MM.1S (cell line): Measurements from ENCODE around the gene ITGA5.

Experiments
- DNase-seq: peaks from one replicate; pipeline ENCODE4 v3.0.0-alpha.2; 2015
- H2AFZ ChIP-seq: fragments of 300-600 bp; sonication (generic); 2 replicates; pipeline ENCODE4 v1.6.0; 2016; ENCODE audit warnings: antibody characterized with exemption, low read length
- H3F3A ChIP-seq: fragments of 300-600 bp; sonication (generic); 2 replicates; pipeline ENCODE4 v1.6.1; 2016; ENCODE audit warnings: mild to moderate bottlenecking, antibody characterized with exemption, low read length, moderate library complexity, mixed read lengths; ENCODE audit not compliant: insufficient read depth
- H3K27ac ChIP-seq: fragments of 300-600 bp; sonication (generic); 2 replicates; pipeline ENCODE4 v1.5.1; 2016; ENCODE audit warnings: mild to moderate bottlenecking, low read length
- H3K27me3 ChIP-seq: fragments of 300-600 bp; sonication (generic); replicated peaks from 2 replicates; pipeline ENCODE4 v1.6.0; 2016; ENCODE audit warnings: low read length; ENCODE audit not compliant: insufficient read depth
- H3K36me3 ChIP-seq: fragments of 300-600 bp; sonication (generic); replicated peaks from 2 replicates; pipeline ENCODE4 v1.6.1; 2016; ENCODE audit warnings: mild to moderate bottlenecking, low read length, mixed read lengths; ENCODE audit not compliant: insufficient read depth
- H3K4me1 ChIP-seq: fragments of 300-600 bp; sonication (generic); 2 replicates; pipeline ENCODE4 v1.6.1; 2016; ENCODE audit warnings: low read length, mixed read lengths
- H3K4me2 ChIP-seq: fragments of 300-600 bp; sonication (generic); 2 replicates; pipeline ENCODE4 v1.6.0; 2016; ENCODE audit warnings: low read depth, low read length
- H3K4me3 ChIP-seq: fragments of 300-600 bp; sonication (generic); 2 replicates; pipeline ENCODE4 v1.5.1; 2016; ENCODE audit warnings: low read length, mixed read lengths
- H3K79me2 ChIP-seq: fragments of 300-600 bp; sonication (generic); 2 replicates; pipeline ENCODE4 v1.6.1; 2016; ENCODE audit warnings: mixed run types, low read length, mixed read lengths
- H3K9ac ChIP-seq: fragments of 300-600 bp; sonication (generic); 2 replicates; pipeline ENCODE4 v1.6.1; 2016; ENCODE audit warnings: low read length, mixed read lengths
- H3K9me2 ChIP-seq: fragments of 300-600 bp; sonication (generic); replicated peaks from 2 replicates; pipeline ENCODE4 v1.6.1; 2016; ENCODE audit warnings: mild to moderate bottlenecking, low read length, mixed read lengths; ENCODE audit not compliant: insufficient read depth
- H3K9me3 ChIP-seq: fragments of 300-600 bp; sonication (generic); replicated peaks from 2 replicates; pipeline ENCODE4 v1.6.1; 2016; ENCODE audit warnings: mild to moderate bottlenecking, low read length, mixed read lengths; ENCODE audit not compliant: insufficient read depth
- H4K20me1 ChIP-seq: fragments of 300-600 bp; sonication (generic); 2 replicates; pipeline ENCODE4 v1.6.1; 2016; ENCODE audit warnings: mild to moderate bottlenecking, low read length, moderate library complexity, mixed read lengths; ENCODE audit not compliant: insufficient read depth
- EZH2 ChIP-seq: fragments of 300-600 bp; sonication (generic); optimal IDR thresholded peaks from 2 replicates; pipeline ENCODE3; 2017; ENCODE audit warnings: low read depth, mild to moderate bottlenecking, antibody characterized with exemption, low read length, mixed read lengths
- EZH2phosphoT487 ChIP-seq: fragments of 300-600 bp; sonication (generic); IDR thresholded peaks from 2 replicates; pipeline ENCODE4 v1.6.1; 2018; ENCODE audit warnings: antibody characterized with exemption, low read length
- TF ChIP-seq, protein P1 (sequence below): fragments of 300-600 bp; sonication (generic); IDR thresholded peaks from 2 replicates; pipeline ENCODE4 v1.5.1; 2016; ENCODE audit warnings: antibody characterized with exemption, low read length, mixed read lengths

The ITGA5 gene

GRCh38 chr12:54416687-54417603 lies 2.1 kb downstream of the ITGA5 start:
- no peak overlapping the region for H2AFZ ChIP-seq
- no peaks in the 10 kb centered on the region for H4K20me1 ChIP-seq
- no peaks in the 10 kb centered on the region for H3K79me2 ChIP-seq
- peaks cover 17% of the 10 kb centered on the region for H3K4me1 ChIP-seq
- no peak overlapping the region for H3K4me2 ChIP-seq
- H3K9ac ChIP-seq: no peak overlapping the region
- no peaks in the 10 kb centered on the region for H3F3A ChIP-seq
- H3K9me3 ChIP-seq: no peaks in the 10 kb centered on the region
- no peaks in the 10 kb centered on the region for H3K9me2 ChIP-seq
- DNase-seq: no peak
- no peak overlapping the region for H3K4me3 ChIP-seq
- TF ChIP-seq, protein P1, sequence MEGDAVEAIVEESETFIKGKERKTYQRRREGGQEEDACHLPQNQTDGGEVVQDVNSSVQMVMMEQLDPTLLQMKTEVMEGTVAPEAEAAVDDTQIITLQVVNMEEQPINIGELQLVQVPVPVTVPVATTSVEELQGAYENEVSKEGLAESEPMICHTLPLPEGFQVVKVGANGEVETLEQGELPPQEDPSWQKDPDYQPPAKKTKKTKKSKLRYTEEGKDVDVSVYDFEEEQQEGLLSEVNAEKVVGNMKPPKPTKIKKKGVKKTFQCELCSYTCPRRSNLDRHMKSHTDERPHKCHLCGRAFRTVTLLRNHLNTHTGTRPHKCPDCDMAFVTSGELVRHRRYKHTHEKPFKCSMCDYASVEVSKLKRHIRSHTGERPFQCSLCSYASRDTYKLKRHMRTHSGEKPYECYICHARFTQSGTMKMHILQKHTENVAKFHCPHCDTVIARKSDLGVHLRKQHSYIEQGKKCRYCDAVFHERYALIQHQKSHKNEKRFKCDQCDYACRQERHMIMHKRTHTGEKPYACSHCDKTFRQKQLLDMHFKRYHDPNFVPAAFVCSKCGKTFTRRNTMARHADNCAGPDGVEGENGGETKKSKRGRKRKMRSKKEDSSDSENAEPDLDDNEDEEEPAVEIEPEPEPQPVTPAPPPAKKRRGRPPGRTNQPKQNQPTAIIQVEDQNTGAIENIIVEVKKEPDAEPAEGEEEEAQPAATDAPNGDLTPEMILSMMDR: no peak
- TF ChIP-seq EZH2 (no peak), EZH2phosphoT487 (no peak)
- no peak overlapping the region for H3K27ac ChIP-seq
- H3K36me3 ChIP-seq: no peaks in the 10 kb centered on the region
- peaks cover 35% of the 10 kb centered on the region for H3K27me3 ChIP-seq

DNA sequence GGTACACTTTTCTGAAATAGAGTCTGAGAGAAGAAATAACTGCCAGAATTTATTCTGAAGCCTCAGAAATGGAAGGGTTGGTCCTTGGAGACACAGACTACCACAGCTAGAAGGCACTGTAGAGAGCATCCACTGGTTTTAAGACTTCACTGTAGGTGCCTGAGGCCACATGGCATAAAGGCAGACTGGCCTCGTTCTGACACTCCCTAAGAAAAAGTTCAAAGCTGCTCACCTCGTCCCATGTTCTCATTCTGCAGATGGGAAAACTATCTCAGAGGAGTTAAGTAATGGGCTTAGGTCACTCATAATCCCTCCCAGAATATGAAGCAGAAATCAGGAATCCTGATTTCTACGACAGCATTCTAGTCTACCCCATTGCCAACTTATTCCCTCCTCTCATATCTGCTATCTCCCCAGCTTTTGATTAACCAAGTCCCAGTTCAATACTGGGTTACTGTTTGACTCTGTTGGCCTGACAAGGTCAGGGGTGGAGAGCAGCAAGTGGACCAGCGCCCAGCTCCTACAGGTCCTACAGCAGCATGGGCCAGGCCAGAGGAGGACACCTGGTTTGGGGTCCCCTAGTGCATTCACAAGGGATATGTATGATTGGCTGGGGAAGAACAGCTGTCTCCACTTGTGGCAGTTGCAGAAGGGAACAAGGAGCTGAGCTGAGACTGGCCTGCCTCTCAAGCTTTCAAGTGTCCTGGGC lies 3.7 kb downstream of the ITGA5 start:
- no peak overlapping the region for H3K4me2 ChIP-seq
- no peaks in the 10 kb centered on the region for H4K20me1 ChIP-seq
- H3K9ac ChIP-seq: no peak overlapping the region
- peaks cover 28% of the 10 kb centered on the region for H3K27me3 ChIP-seq
- H3K9me3 ChIP-seq: no peaks in the 10 kb centered on the region
- H3F3A ChIP-seq: no peaks in the 10 kb centered on the region
- no peaks in the 10 kb centered on the region for H3K36me3 ChIP-seq
- TF ChIP-seq EZH2: no peak
- TF ChIP-seq, protein P1: no peak
- TF ChIP-seq EZH2phosphoT487: no peak
- H2AFZ ChIP-seq: no peak overlapping the region
- no peaks in the 10 kb centered on the region for H3K9me2 ChIP-seq
- no peak overlapping the region for H3K4me3 ChIP-seq
- H3K27ac ChIP-seq: no peak overlapping the region
- DNase-seq: no peak
- no peaks in the 10 kb centered on the region for H3K79me2 ChIP-seq
- H3K4me1 ChIP-seq: peaks cover 17% of the 10 kb centered on the region

DNA sequence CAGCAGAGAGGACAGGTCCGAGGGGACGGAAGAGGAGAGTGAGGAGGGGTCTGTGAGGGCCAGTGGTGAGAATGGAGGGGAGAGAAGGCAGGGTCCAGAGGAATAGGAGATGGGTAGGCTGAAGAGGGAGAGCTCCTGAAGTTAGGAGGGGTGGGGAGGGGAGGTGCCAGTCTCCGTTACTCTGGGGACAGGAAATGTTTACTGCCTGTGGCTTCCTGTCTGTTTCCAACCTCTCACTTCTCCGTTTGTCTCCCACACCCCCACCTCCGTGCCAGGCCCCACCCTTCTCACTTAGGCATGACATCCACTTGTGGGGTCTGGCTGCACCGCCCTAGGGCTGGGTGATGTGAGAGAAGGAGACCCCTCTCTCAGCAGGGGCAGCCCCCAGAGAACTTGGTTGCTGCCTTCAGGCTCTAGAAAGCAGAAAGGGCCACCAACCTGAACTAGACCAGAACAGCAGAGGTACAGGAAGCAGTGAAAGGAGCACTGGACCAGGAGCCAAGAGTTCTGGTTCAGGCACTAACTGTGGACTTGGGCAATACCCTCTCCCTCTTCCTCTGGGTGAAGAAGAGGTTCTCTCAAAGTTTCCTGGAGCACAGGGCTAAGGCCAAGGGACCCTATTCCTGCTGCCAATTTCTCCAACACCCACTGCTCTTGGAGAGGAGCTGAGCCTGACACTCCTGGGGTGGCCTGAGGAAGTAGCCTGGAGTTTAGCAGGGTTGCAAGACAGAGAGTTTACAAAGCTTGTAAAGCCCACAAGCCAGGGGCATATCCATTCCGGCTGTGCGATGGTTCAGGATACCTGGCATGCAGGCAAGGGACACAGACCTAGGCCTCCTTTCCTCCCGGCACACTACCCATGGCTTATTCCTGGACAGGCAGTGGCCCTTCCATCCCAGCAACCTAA lies 5.5 kb downstream of the ITGA5 start:
- H3K36me3 ChIP-seq: no peaks in the 10 kb centered on the region
- no peaks in the 10 kb centered on the region for H3K79me2 ChIP-seq
- H3K4me1 ChIP-seq: peaks cover 17% of the 10 kb centered on the region
- H3K9me2 ChIP-seq: no peaks in the 10 kb centered on the region
- TF ChIP-seq, protein P1: no peak
- TF ChIP-seq EZH2 (no peak), EZH2phosphoT487 (no peak)
- H4K20me1 ChIP-seq: no peaks in the 10 kb centered on the region
- no peak overlapping the region for H3K27ac ChIP-seq
- no peak overlapping the region for H3K9ac ChIP-seq
- H3F3A ChIP-seq: no peaks in the 10 kb centered on the region
- peak overlapping the region; percentile 52 for H3K4me2 ChIP-seq
- peak; percentile 29 for DNase-seq
- H3K9me3 ChIP-seq: no peaks in the 10 kb centered on the region
- H2AFZ ChIP-seq: peak overlapping the region; percentile 42
- H3K4me3 ChIP-seq: no peak overlapping the region; the same call in 1 of the 2 replicates
- H3K27me3 ChIP-seq: peaks cover 11% of the 10 kb centered on the region
